ENCODE measurements around the gene SMYD3.

GRCh38 chr1:246318036-246318359 is 189.1 kb downstream of the SMYD3 start:
- no peak for TF ChIP-seq EZH2 (IDR thresholded peaks at IDR 0.05; ENCODE audit: low read depth)
- no peak for TF ChIP-seq CTCF (conservative IDR thresholded peaks at IDR 0.05)
